ENCODE data around the gene NCOA3. TPM values are rescaled to one million over a fixed set of nuclear protein-coding genes. Genes with fewer than 3 reads are reported as not detected.

NCOA3 gene
- polyA plus RNA-seq, 1 of the 3 experiments (the other 2 are of a cell fraction) = 5.8 TPM

DNA sequence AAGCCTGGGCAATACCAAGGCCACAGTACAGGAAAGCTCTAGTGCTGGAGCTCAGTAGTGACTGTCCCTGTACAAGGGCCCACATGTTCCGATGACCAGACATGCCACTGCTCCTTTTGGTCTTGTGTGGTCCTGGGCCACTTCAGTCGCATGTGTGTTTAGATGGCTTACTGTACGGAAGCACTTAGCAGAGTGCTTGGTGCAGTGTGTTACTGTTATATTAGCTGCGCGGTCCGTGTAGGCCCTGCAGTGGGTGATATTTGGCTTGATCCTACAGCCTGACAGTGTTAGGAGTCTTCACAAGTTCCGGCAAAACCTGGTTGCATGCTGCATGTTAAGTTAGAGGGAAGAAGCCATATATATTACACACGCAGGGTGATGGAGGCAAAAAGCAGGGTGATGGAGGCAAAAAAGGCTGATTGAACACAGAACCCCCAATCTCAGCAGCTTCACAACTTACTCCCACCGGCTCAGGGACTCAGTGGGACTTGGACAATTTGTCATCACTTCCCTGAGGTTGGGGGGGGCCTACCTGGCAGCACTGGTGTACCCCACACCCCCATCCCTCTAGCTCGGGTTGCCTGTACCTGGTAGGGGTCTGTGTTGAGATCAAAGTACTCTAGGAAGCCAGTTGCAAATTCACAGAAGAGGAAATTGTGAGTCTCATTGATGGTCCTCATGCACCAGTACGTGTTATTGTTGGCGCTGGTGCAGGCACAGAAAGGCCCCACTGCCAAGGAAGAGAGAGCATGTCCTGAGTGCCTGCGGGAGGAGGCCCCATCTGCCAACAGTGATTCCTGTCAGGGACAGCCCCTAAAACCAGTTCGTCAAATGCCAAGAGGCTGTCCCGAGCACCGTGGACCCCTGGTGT, 161.0 kb downstream of the NCOA3 start:
- WGBS (ENCODE audit: low lambda C conversion rate) = 94% methylated on average over 16 of the region's 16 CpGs
- no peak for DNase-seq
- H3K79me2 ChIP-seq (ENCODE audit: insufficient read depth) = no peaks in the 10 kb centered on the region

More for the DNA sequence above, 161.0 kb downstream of the NCOA3 start:
- no peaks in the 10 kb centered on the region for H3K9me3 ChIP-seq
- H2AFZ ChIP-seq (ENCODE audit: low read depth) = no peak overlapping the region
- CTCF ChIA-PET = interaction anchor here (0.9 to 24.9 kb wide), 20 partner anchors 10 to 973 kb away, joined by 3 to 437 read pairs (median 4); no protein-coding TSS in a partner anchor
- TF ChIP-seq EZH2phosphoT487 (IDR thresholded peaks at IDR 0.05; ENCODE audit: borderline replicate concordance, low read depth) (no peak), RFX5 (IDR thresholded peaks at IDR 0.05; ENCODE audit: low read length) (no peak), TEAD4 (IDR thresholded peaks at IDR 0.05; ENCODE audit: borderline replicate concordance, insufficient read depth) (no peak), SIN3A (IDR thresholded peaks at IDR 0.05; ENCODE audit: borderline replicate concordance, low read depth, low read length) (no peak), EP300 (IDR thresholded peaks at IDR 0.05; ENCODE audit: borderline replicate concordance in 1 of 2, low read depth in 1 of 2, low read length in 1 of 2) (no peak), SMC3 (IDR thresholded peaks at IDR 0.05; ENCODE audit: low read depth, low read length) (no peak), ELF1 (IDR thresholded peaks at IDR 0.05) (no peak), TCF12 (IDR thresholded peaks at IDR 0.05) (no peak), RCOR1 (IDR thresholded peaks at IDR 0.05; ENCODE audit: low read length) (no peak), POLR2AphosphoS5 (IDR thresholded peaks at IDR 0.05; ENCODE audit: low read depth, low read length) (no peak), FOSL2 (IDR thresholded peaks at IDR 0.05; ENCODE audit: borderline replicate concordance, low read depth) (no peak), RAD21 (IDR thresholded peaks at IDR 0.05; ENCODE audit: low read length) (no peak), MEF2A (IDR thresholded peaks at IDR 0.05; ENCODE audit: borderline replicate concordance, low read depth) (no peak)
- TF ChIP-seq, protein P1, sequence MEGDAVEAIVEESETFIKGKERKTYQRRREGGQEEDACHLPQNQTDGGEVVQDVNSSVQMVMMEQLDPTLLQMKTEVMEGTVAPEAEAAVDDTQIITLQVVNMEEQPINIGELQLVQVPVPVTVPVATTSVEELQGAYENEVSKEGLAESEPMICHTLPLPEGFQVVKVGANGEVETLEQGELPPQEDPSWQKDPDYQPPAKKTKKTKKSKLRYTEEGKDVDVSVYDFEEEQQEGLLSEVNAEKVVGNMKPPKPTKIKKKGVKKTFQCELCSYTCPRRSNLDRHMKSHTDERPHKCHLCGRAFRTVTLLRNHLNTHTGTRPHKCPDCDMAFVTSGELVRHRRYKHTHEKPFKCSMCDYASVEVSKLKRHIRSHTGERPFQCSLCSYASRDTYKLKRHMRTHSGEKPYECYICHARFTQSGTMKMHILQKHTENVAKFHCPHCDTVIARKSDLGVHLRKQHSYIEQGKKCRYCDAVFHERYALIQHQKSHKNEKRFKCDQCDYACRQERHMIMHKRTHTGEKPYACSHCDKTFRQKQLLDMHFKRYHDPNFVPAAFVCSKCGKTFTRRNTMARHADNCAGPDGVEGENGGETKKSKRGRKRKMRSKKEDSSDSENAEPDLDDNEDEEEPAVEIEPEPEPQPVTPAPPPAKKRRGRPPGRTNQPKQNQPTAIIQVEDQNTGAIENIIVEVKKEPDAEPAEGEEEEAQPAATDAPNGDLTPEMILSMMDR (IDR thresholded peaks at IDR 0.05) = no peak
- TF ChIP-seq, protein P2, sequence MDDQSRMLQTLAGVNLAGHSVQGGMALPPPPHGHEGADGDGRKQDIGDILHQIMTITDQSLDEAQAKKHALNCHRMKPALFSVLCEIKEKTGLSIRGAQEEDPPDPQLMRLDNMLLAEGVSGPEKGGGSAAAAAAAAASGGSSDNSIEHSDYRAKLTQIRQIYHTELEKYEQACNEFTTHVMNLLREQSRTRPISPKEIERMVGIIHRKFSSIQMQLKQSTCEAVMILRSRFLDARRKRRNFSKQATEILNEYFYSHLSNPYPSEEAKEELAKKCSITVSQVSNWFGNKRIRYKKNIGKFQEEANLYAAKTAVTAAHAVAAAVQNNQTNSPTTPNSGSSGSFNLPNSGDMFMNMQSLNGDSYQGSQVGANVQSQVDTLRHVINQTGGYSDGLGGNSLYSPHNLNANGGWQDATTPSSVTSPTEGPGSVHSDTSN (IDR thresholded peaks at IDR 0.05) = no peak
- TF ChIP-seq, protein P3, sequence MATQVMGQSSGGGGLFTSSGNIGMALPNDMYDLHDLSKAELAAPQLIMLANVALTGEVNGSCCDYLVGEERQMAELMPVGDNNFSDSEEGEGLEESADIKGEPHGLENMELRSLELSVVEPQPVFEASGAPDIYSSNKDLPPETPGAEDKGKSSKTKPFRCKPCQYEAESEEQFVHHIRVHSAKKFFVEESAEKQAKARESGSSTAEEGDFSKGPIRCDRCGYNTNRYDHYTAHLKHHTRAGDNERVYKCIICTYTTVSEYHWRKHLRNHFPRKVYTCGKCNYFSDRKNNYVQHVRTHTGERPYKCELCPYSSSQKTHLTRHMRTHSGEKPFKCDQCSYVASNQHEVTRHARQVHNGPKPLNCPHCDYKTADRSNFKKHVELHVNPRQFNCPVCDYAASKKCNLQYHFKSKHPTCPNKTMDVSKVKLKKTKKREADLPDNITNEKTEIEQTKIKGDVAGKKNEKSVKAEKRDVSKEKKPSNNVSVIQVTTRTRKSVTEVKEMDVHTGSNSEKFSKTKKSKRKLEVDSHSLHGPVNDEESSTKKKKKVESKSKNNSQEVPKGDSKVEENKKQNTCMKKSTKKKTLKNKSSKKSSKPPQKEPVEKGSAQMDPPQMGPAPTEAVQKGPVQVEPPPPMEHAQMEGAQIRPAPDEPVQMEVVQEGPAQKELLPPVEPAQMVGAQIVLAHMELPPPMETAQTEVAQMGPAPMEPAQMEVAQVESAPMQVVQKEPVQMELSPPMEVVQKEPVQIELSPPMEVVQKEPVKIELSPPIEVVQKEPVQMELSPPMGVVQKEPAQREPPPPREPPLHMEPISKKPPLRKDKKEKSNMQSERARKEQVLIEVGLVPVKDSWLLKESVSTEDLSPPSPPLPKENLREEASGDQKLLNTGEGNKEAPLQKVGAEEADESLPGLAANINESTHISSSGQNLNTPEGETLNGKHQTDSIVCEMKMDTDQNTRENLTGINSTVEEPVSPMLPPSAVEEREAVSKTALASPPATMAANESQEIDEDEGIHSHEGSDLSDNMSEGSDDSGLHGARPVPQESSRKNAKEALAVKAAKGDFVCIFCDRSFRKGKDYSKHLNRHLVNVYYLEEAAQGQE (IDR thresholded peaks at IDR 0.05; ENCODE audit: low read depth, low read length) = no peak
- TF ChIP-seq, protein P4, sequence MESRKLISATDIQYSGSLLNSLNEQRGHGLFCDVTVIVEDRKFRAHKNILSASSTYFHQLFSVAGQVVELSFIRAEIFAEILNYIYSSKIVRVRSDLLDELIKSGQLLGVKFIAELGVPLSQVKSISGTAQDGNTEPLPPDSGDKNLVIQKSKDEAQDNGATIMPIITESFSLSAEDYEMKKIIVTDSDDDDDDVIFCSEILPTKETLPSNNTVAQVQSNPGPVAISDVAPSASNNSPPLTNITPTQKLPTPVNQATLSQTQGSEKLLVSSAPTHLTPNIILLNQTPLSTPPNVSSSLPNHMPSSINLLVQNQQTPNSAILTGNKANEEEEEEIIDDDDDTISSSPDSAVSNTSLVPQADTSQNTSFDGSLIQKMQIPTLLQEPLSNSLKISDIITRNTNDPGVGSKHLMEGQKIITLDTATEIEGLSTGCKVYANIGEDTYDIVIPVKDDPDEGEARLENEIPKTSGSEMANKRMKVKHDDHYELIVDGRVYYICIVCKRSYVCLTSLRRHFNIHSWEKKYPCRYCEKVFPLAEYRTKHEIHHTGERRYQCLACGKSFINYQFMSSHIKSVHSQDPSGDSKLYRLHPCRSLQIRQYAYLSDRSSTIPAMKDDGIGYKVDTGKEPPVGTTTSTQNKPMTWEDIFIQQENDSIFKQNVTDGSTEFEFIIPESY (IDR thresholded peaks at IDR 0.05; ENCODE audit: borderline replicate concordance, low read depth) = no peak
- peaks cover 3 to 4% of the 10 kb centered on the region in 2 experiments; a peak in 2 of 4 replicates for H3K4me1 ChIP-seq (ENCODE audit: control insufficient read depth in 1 of 2, insufficient read depth in 2 of 2, low read depth in 1 of 2, low read length in 1 of 2)
- H3F3A ChIP-seq (replicated peaks; ENCODE audit: insufficient read depth) = no peaks in the 10 kb centered on the region
- no peak overlapping the region for H3K4me3 ChIP-seq (ENCODE audit: low read depth in 2 of 2, low read length in 1 of 2)
- H3K4me2 ChIP-seq = no peak overlapping the region
- H3K36me3 ChIP-seq (replicated peaks in 1 of 2; ENCODE audit: control insufficient read depth in 1 of 2, insufficient read depth in 2 of 2, low read length in 1 of 2) = peaks cover under 1 to 41% of the 10 kb centered on the region in 2 experiments
- POLR2A ChIA-PET = no interaction called here
- no peaks in the 10 kb centered on the region for H3K9me2 ChIP-seq
- H4K20me1 ChIP-seq (ENCODE audit: insufficient read depth) = no peaks in the 10 kb centered on the region
- H3K27ac ChIP-seq (ENCODE audit: low read depth in 2 of 2, low read length in 1 of 2) = no peak overlapping the region
- H3K27me3 ChIP-seq (ENCODE audit: insufficient read depth) = no peaks in the 10 kb centered on the region
- H3K9ac ChIP-seq = no peak overlapping the region

All from SK-N-SH (cell line).